Amygdala (tissue), 56 donors: ENCODE results near the gene SGCD.

Experiments
- DNase-seq, 56 donors: peaks; one replicate each; lab custom pipeline; 2025; lab: John Stamatoyannopoulos, UW

The SGCD gene

GRCh38 chr5:156498226-156498980 is 171.4 kb downstream of the SGCD start:
- DNase-seq: no peak

DNA sequence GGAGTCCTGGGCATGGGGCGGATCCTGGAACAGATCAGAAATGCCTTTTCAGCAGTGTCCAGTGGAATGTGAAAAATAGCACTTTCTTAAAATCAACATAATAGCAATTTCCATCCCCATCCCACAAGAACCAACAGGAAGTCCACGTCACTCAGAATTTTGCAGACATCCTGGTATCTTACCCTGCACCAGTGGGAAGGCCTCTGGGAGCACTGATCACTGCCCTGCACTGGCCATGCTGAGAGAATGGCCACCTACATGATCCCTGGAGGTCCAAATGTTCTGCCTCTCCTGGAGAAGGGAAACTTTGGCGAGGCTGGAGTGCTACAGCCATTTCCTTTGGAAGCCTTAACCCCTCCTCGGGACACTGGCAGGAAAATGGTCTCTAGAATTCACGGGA is 173.8 kb downstream of the SGCD start:
- DNase-seq: no peak

GRCh38 chr5:156505101-156505500 is 178.1 kb downstream of the SGCD start:
- DNase-seq: no peak

- no peak for DNase-seq
Measured at GRCh38 chr5:156513123-156513815, 186.3 kb downstream of the SGCD start.

GRCh38 chr5:156515121-156515520 is 188.2 kb downstream of the SGCD start:
- no peak for DNase-seq

DNA sequence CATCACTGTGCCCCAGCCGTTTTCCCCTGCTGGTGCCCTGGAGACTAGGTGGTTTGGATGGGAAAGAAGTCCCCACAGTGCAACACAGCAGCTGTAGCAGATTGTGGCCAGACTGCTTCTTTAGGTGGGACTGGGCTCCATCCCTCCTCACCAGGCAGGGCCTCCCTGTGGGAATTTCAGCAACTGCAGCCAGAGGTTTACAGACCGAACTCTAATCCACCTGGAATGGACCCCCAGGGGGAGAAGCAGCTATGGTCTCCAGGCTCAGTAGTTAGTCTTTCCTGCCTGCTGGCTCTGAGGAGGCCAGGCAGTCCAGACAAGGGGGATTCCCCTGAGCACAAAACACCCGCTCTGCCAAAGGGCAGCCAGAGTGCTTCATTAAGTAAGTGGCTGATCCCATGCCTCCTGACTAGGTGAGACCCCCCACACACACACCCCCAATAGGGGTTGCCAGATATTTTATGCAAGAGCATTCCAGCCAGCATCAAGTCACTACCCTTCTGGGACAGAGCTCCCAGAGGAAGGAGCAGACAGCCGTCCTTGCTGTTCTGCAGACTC is 188.9 kb downstream of the SGCD start:
- no peak for DNase-seq

DNA sequence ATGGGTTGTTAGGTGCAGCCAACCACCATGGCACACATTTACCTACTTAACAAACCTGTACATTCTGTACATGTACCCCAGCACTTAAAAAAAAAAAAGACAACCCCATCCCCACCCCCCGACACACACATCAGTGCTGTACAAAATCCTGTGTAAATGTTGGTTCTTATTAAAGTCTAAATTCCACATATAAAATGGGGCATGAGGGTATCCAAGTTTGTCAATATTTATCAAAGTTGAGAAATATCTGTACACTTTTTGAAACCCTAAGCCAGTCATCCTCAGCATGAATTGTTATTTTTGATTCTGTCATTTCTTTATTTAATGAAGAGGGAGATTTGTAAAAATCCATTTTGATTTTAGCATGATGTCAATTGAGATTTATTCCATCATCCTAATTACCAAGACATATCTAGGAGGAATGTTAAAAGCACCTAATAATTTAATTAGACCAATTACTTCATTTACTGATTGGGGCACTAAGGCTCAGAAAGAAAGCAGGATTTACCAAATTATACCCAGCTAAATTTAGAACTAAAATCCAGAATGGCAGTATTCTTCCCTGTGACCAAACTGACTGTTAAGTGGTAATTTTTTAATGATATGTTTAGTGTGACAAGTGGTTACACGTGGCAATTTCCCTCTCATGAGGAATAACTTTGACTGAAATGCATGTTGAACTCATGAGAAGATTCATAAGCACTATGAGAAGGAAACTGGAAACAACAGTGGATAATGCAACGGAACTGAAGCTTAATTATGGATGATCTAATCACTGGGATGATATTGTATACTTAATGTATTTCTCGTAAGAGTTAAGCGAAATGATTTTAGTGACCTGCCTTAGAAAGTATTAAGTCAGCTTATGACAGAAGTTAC is 195.9 kb downstream of the SGCD start:
- DNase-seq: no peak

GRCh38 chr5:156523607-156524006 is 196.6 kb downstream of the SGCD start:
- no peak for DNase-seq

DNA sequence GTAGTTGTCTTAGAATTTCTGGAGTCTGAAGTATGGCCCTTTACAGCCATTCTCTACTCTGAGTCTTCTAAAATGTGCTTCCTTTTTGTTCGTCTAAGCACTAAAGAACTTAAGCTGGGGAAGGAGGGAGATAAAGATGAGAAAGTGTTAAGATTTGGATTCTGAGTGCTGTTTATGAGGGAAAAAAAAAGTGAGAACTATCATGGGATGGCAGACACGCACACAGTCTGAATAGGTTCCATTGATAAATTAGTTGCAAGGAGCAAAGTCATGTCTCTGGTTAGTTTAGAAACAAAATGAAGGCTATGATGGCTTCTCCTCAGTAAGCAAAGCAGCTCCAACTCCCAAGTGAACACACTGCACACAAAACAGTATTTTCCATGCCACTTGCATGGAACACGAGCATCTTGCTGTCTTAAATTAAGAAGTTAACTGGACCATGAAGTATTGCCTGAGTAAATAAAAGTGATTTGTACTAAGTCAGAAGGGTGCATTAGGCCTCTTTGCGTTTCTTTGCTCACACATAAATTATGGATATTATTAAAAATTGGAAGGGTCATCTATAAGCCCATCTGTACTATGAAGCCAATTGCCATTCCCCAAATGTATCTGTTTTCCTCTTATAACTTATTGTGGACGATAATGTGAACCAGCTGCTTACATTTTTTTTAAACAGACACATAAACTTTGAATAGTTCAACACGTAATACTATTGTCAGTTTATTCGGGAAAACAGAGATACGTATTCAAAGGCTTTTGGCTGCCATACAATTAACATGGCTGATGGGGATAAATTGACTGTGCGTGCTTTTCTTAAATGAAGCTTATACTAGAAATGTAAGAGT is 199.3 kb downstream of the SGCD start:
- no peak for DNase-seq

- DNase-seq: no peak
Measured at GRCh38 chr5:156527611-156528010, 200.6 kb downstream of the SGCD start.

- DNase-seq: no peak
Measured at GRCh38 chr5:156528673-156529072, 201.7 kb downstream of the SGCD start.

DNA sequence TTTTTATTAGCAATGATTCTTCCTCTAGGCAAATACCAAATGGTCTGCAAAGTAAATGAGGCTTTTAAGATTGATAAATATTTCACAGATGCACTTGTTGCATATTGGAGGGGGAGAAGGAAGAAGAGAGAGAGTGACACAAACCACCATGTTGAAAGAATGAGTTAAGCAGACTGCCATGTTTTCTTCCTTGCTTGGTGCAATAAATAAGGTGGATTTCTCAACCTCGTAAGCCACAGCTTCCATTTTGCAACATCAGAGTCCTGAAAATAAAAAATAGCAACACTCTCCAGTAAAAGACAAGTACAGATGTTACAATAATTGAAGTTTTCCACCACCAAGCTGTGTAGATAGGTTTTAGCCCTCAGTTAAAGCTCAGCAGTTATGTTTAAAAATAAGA is 202.9 kb downstream of the SGCD start:
- DNase-seq: no peak

- no peak for DNase-seq
Measured at GRCh38 chr5:156531199-156531598, 204.2 kb downstream of the SGCD start.

GRCh38 chr5:156532921-156533320 is 206.0 kb downstream of the SGCD start:
- DNase-seq: no peak

DNA sequence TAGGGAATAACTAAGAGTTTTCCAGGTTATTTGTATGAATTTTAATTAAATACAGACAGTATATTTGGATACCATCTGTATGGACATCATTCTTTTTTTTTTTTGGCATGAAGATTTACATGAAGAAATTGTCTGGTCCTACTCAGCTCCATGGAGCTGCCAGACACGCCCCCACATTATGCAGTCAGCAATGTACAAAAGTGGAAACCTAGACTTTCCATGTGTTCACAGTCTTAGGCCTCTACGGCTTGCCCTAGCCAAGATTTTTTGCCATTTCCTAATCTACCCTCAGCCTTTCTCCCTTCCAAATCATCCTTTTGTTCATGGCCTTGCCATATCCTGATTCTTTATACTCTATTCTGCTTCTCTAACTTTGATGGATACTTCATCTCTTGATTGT is 207.1 kb downstream of the SGCD start:
- DNase-seq: no peak

- no peak for DNase-seq
Measured at GRCh38 chr5:156534906-156535485, 208.0 kb downstream of the SGCD start.

GRCh38 chr5:156540491-156540890 is 213.5 kb downstream of the SGCD start:
- DNase-seq: no peak

DNA sequence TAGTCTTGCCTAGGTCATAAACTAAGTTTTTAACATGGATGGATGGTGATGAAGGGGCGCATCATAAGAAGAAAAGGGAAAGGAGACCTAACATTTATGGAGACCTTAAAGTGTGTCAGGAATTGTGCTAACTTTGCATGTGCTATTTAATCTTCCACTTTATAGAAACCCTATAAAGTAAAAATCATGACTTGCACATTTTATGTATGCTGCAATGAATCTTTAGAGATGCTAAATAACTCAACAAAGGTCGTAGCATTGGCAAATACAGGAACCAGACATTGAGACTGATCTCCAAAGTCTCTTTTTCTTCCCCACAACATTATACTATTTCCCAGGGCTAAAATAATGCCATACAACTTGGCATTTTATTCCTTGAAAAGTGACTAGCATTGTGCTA is 214.6 kb downstream of the SGCD start:
- no peak for DNase-seq

DNA sequence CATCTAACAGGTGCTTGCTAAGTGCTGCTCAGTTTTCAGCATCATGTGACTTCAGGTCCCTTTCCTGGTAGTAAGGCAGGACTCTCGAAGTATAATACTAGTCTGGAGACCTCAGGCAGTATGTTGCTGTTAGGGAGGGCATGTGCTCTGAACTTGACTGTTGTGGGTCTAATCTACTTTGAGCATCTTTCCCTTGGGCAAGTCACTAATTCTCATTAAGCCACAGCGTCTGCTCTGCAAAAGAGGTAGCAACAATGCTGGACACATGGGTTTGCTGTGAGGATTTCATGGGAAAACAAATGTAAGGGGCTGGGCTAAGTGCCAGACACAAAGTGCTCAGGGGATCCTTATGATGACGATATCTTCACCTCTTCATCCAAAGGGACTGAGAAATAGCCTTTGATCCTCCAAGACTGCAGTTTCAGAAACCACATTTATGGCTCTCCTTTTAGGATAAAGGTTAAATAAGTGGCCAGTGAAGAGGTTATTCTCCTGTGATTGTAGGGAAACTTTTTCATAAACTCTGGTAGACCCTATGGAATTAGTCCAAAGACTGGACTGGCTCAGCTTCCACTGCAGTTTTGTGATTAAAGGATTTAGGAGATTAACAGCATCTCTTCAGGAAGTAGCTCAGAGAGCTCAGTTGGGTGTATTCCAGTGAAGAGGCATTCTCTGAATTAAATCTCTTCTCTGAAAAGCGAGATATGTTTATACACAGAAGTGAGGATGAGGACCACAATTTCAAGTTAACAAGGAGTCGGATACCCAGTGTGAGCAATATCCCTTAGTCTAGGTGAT is 216.6 kb downstream of the SGCD start:
- no peak for DNase-seq
